Mucosa of descending colon (tissue), 3 donors: ENCODE results near the gene SH2D5. TPM values are rescaled to one million over a fixed set of nuclear protein-coding genes. Genes with fewer than 3 reads are reported as not detected.

Experiments
- ATAC-seq: fragments of 200-7000 bp; cut with Tn5 transposase; one replicate; pipeline ENCODE4 v1.9.1; 2020; ENCODE audit warnings: mild to moderate bottlenecking, moderate library complexity
- DNase-seq, 3 donors: peaks; one replicate each; pipeline ENCODE4 v3.0.0-alpha.2; 2020
- H3K36me3 ChIP-seq: fragments of 200-600 bp; one replicate; pipeline ENCODE4 v1.8.0; 2021; ENCODE audit warnings: low read depth, mild to moderate bottlenecking
- H3K4me1 ChIP-seq: fragments of 200-600 bp; one replicate; pipeline ENCODE4 v1.8.0; 2021; ENCODE audit warnings: low read depth, mild to moderate bottlenecking
- H3K4me3 ChIP-seq: fragments of 200-600 bp; one replicate; pipeline ENCODE4 v1.8.0; 2021; ENCODE audit warnings: mild to moderate bottlenecking
- H3K9me3 ChIP-seq: fragments of 200-600 bp; one replicate; pipeline ENCODE4 v1.8.0; 2021; ENCODE audit warnings: mild to moderate bottlenecking
- CTCF ChIP-seq: fragments of 200-600 bp; IDR thresholded peaks from one replicate; pipeline ENCODE4 v1.8.0; 2022; ENCODE audit warnings: antibody characterized with exemption, mild to moderate bottlenecking
- intact Hi-C, 2 donors: fragments of 100-400 bp; cut with DNase I in 1 of 2; cut with micrococcal nuclease in 1 of 2; formaldehyde crosslinking; loops; one replicate each; pipeline versions ENCODE4 v1.11.0 to v1.11.1; 2022; cut with DNase I, micrococcal nuclease
- total RNA-seq, 3 donors: library from RNA; stranded (reverse); fragmentation: NEBNext Ultra II Directional in 2 of 3; extraction: Animal tissue kit (Norgen Biotek cat#: 25700) in 2 of 3; gene quantifications; one replicate each; pipeline versions ENCODE4 v1.2.1 to v1.2.4, GENCODE V29; 2021 to 2023
- donor health status: DM: no; HTN: no; CAD: no; lungs with moderate emphysema.
- donor health status: DM: no; HTN: no; CAD: no.
- donor health status: DM: no; HTN: yes; CAD: no.

The SH2D5 gene
- total RNA-seq, 3 donors from 2014 or later: 0.07 to 0.09 TPM; not detected in 1

DNA sequence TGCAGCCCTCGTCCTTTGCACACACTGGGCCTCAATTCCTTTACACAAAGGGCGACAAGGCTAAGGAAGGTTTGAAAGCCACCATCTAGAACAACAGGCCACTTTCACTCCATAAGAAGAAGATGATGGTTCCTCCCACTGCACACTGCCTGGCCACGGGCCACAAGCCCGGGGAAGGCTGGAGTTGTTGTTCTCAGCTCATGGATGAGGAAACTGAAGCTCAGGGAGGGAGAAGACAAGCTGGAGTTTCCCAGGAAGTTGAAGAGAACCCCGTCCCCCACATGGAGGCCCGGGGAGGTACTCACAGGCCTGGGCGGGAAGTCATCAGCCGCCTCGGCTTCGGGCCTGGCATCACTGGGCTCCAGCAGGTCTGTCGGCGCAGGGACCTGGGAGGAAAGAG, 46.8 kb downstream of the SH2D5 start:
- DNase-seq (no peak), ATAC-seq (no peak)
- H3K4me3 ChIP-seq: no peak overlapping the region
- intact Hi-C loops: no loop called here
- TF ChIP-seq CTCF: no peak
- H3K4me1 ChIP-seq: no peaks in the 10 kb centered on the region
- H3K36me3 ChIP-seq: no peaks in the 10 kb centered on the region
- no peaks in the 10 kb centered on the region for H3K9me3 ChIP-seq

- peak in 1 of 3 donors; percentile 24 for DNase-seq
- Histone ChIP-seq H3K4me1 (no peaks in the 10 kb centered on the region), H3K36me3 (no peaks in the 10 kb centered on the region), H3K9me3 (no peaks in the 10 kb centered on the region), H3K4me3 (no peak overlapping the region)
- ATAC-seq: no peak
- TF ChIP-seq CTCF: no peak
- intact Hi-C loops: no loop called here
These were observed 47.3 kb downstream of the SH2D5 start for GRCh38 chr1:20685099-20685662.

GRCh38 chr1:20684651-20685050, 47.9 kb downstream of the SH2D5 start:
- H3K9me3 ChIP-seq: no peaks in the 10 kb centered on the region
- no peaks in the 10 kb centered on the region for H3K4me1 ChIP-seq
- H3K36me3 ChIP-seq: no peaks in the 10 kb centered on the region
- intact Hi-C loops: no loop called here
- H3K4me3 ChIP-seq: no peak overlapping the region
- DNase-seq (no peak), ATAC-seq (no peak)
- TF ChIP-seq CTCF: no peak

DNA sequence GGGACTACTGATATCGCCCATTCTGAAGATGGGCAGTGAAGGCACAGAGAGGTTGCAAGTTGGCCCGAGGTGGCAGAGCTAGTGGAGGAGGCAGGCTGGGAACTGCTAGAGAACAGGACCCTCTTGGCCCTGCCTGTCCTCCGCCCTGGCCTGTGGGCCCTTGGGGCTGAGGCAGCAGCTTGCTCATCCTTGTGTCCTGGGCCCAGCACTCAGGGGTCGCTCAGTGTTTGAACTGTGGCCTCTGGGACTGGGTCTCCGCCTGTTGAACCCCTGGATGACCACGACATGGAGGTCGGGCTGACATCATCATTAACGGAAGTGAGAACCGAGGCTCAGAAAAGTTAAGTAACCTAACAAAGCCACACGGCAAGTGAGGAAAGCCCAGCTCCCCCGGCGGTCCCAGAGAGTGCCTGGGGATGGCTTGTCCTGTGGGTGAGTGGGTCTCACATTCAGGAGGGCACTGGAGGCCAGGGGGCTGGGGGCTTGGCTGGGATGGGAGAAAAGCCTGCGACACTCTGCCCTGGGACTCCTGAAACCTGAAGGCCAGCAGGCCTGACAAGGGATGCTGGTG, 48.4 kb downstream of the SH2D5 start:
- DNase-seq (no peak), ATAC-seq (no peak)
- no peaks in the 10 kb centered on the region for H3K36me3 ChIP-seq
- H3K9me3 ChIP-seq: no peaks in the 10 kb centered on the region
- TF ChIP-seq CTCF: no peak
- no peaks in the 10 kb centered on the region for H3K4me1 ChIP-seq
- intact Hi-C loops: no loop called here
- H3K4me3 ChIP-seq: no peak overlapping the region

DNA sequence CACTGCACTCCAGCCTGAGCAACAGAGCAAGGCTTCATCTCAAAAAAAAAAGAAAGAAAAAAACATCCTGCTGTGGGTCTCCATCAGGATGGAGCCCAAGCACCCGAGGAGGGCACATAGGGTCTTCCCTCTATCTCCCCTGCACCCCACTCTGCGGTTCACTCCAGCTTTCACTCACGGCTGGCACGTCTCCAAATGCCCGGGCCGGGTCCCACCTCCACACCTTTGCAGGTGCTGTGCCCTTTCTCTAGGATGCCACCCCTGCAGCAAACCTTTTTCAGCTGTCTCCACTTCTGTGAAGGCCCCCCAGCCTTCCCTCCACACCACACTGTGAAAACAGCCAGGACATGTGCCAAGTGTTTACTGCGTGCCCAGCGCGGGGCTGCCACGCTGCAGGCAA, 48.9 kb downstream of the SH2D5 start:
- Histone ChIP-seq H3K9me3 (no peaks in the 10 kb centered on the region), H3K4me1 (no peaks in the 10 kb centered on the region), H3K4me3 (no peak overlapping the region), H3K36me3 (no peaks in the 10 kb centered on the region)
- intact Hi-C loops: no loop called here
- TF ChIP-seq CTCF: no peak
- ATAC-seq: no peak
- DNase-seq: no peak
